OCI-LY3 (cell line): ENCODE results near the gene PCDHGA12.
"Not testable (repeated sequence)": the region's sequence is repeated elsewhere in the genome, so short reads cannot be mapped to it uniquely, and the experiment has no call there.

Source experiments
- H2AFZ ChIP-seq: fragments of 200-600, 300-600 bp; shearing (Covaris generic); 2 replicates; pipeline ENCODE4 v1.6.0; 2014; ENCODE audit warnings: antibody characterized with exemption, low read depth, low read length
- H3K27ac ChIP-seq: fragments of 200-600, 300-600 bp; sonication (generic); 2 replicates; pipeline ENCODE4 v1.5.1; 2014; ENCODE audit warnings: mild to moderate bottlenecking, low read length, moderate library complexity, mixed read lengths
- H3K27me3 ChIP-seq: fragments of 200-600, 300-600 bp; sonication (generic); 2 replicates; pipeline ENCODE4 v1.6.1; 2014; ENCODE audit warnings: low read depth, low read length, mixed read lengths
- H3K36me3 ChIP-seq: fragments of 200-600, 300-600 bp; sonication (generic); replicated peaks from 2 replicates; pipeline ENCODE3; 2014; ENCODE audit warnings: low read depth, low read length, mixed read lengths
- H3K4me1 ChIP-seq: fragments of 300-600, 200-600 bp; sonication (generic); 2 replicates; pipeline ENCODE4 v1.6.1; 2014; ENCODE audit warnings: low read length, mixed read lengths
- H3K4me2 ChIP-seq: fragments of 200-600, 300-600 bp; sonication (generic); 2 replicates; pipeline ENCODE4 v1.6.1; 2014; ENCODE audit warnings: low read length, mixed read lengths
- H3K4me3 ChIP-seq: fragments of 300-600, 200-600 bp; sonication (generic); 2 replicates; pipeline ENCODE4 v1.5.1; 2014; ENCODE audit warnings: antibody characterized with exemption, mild to moderate bottlenecking, low read length, moderate library complexity
- H3K79me2 ChIP-seq: fragments of 300-600, 200-600 bp; shearing (Covaris generic); 2 replicates; pipeline ENCODE4 v1.6.1; 2014; ENCODE audit warnings: mild to moderate bottlenecking, low read length, mixed read lengths
- H3K9ac ChIP-seq: fragments of 300-600, 200-600 bp; shearing (Covaris generic); 2 replicates; pipeline ENCODE4 v1.6.0; 2014; ENCODE audit warnings: mild to moderate bottlenecking, low read length, moderate library complexity
- H3K9me3 ChIP-seq: fragments of 200-600, 300-600 bp; shearing (Covaris generic); 2 replicates; pipeline ENCODE4 v1.6.1; 2014; ENCODE audit warnings: low read length, mixed read lengths; ENCODE audit not compliant: insufficient read depth
- H4K20me1 ChIP-seq: fragments of 200-600, 300-600 bp; sonication (generic); 2 replicates; pipeline ENCODE4 v1.6.1; 2016; ENCODE audit warnings: low read length, mixed read lengths; ENCODE audit not compliant: insufficient read depth
- EZH2phosphoT487 ChIP-seq: fragments of 200-600 bp; shearing (Covaris generic); IDR thresholded peaks from 2 replicates; pipeline ENCODE4 v1.6.1; 2018; ENCODE audit warnings: antibody characterized with exemption, mixed run types, low read depth
- TF ChIP-seq, protein P1 (sequence below): fragments of 200-600, 300-600 bp; sonication (generic); IDR thresholded peaks from 2 replicates; pipeline ENCODE4 v1.5.1; 2014; ENCODE audit warnings: antibody characterized with exemption, low read length, low read depth

Gene PCDHGA12

DNA sequence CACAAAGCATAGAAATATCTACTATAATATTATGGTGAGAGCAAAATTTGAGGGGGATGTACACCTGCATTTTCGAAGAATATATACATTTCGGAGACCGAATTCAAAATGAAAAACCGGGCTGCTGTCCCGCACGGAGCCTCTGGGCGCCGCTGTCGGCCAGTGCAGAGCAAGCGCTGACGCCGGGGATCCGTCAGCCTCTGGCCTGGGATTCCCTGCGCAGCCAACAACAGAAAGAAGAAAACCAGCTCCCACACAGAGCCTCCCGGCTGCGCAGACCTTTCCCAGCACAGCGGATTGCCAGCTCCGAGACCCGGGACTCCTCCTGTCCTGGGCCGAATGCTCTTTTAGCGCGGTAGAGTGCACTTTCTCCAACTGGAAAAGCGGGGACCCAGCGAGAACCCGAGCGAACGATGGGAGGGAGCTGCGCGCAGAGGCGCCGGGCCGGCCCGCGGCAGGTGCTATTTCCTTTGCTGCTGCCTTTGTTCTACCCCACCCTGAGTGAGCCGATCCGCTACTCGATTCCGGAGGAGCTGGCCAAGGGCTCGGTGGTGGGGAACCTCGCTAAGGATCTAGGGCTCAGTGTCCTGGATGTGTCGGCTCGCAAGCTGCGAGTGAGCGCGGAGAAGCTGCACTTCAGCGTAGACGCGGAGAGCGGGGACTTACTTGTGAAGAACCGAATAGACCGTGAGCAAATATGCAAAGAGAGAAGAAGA, 22.4 kb upstream of the PCDHGA12 start, which contains the start of gene PCDHGB6:
TSS of gene PCDHGB6 (plus strand) at position 232 of the 716 bp plus-strand sequence. CDS start at position 414, 182 bp downstream.
- not testable (repeated sequence) for H3K9ac ChIP-seq, H3K36me3 ChIP-seq, H4K20me1 ChIP-seq, H3K4me2 ChIP-seq, H3K27me3 ChIP-seq, H3K4me3 ChIP-seq, H2AFZ ChIP-seq, H3K9me3 ChIP-seq, H3K27ac ChIP-seq, H3K4me1 ChIP-seq, H3K79me2 ChIP-seq
- TF ChIP-seq, protein P1, sequence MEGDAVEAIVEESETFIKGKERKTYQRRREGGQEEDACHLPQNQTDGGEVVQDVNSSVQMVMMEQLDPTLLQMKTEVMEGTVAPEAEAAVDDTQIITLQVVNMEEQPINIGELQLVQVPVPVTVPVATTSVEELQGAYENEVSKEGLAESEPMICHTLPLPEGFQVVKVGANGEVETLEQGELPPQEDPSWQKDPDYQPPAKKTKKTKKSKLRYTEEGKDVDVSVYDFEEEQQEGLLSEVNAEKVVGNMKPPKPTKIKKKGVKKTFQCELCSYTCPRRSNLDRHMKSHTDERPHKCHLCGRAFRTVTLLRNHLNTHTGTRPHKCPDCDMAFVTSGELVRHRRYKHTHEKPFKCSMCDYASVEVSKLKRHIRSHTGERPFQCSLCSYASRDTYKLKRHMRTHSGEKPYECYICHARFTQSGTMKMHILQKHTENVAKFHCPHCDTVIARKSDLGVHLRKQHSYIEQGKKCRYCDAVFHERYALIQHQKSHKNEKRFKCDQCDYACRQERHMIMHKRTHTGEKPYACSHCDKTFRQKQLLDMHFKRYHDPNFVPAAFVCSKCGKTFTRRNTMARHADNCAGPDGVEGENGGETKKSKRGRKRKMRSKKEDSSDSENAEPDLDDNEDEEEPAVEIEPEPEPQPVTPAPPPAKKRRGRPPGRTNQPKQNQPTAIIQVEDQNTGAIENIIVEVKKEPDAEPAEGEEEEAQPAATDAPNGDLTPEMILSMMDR = peak; percentile 24; the same call in 1 of the 2 replicates

DNA sequence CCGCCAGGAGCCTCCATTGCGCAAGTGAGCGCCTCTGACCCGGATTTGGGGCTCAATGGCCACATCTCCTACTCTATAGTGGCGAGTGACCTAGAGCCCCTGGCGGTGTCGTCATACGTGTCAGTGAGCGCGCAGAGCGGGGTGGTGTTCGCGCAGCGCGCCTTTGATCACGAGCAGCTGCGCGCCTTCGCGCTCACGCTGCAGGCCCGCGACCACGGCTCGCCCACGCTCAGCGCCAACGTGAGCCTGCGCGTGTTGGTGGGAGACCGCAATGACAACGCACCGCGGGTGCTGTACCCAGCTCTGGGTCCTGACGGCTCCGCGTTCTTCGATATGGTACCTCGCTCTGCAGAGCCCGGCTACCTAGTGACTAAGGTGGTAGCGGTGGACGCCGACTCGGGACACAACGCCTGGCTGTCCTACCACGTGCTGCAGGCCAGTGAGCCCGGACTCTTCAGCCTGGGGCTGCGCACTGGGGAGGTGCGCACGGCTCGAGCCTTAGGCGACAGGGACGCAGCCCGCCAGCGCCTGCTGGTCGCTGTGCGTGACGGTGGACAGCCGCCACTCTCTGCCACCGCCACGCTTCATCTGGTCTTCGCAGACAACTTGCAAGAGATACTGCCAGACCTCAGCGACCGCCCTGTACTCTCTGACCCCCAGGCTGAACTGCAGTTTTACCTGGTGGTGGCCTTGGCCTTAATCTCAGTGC, 20.6 kb upstream of the PCDHGA12 start:
- Histone ChIP-seq H3K9me3 (no peaks in the 10 kb centered on the region), H3K27ac (no peak overlapping the region), H3K4me3 (no peak overlapping the region), H4K20me1 (no peaks in the 10 kb centered on the region), H2AFZ (no peak overlapping the region), H3K4me2 (no peak overlapping the region), H3K27me3 (no peaks in the 10 kb centered on the region), H3K9ac (no peak overlapping the region), H3K36me3 (no peaks in the 10 kb centered on the region), H3K4me1 (no peaks in the 10 kb centered on the region), H3K79me2 (no peaks in the 10 kb centered on the region)
- TF ChIP-seq, protein P1 = no peak
- TF ChIP-seq EZH2phosphoT487 = no peak

DNA sequence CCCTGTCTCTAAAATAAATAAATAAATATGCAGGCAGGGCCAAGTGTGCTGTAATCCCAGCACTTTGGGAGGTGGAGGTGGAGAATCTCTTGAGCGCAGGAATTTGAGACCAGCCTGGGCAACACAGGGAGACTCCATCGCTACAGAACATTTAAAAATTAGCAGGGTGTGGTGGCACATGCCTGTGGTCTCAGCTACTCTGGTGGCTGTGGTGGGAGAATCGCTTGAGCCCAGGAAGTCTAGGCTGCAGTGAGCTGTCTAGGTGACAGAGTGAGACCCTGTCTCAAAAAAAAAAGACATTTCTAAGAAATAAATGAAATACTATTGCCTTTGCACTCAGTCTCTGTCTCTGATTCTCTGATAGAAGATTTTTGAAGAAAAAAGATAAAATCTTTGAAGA, 18.7 kb upstream of the PCDHGA12 start:
- Histone ChIP-seq H4K20me1 (no peaks in the 10 kb centered on the region), H3K4me2 (no peak overlapping the region), H3K9me3 (no peaks in the 10 kb centered on the region), H3K79me2 (no peaks in the 10 kb centered on the region), H3K9ac (no peak overlapping the region), H3K36me3 (no peaks in the 10 kb centered on the region), H2AFZ (no peak overlapping the region), H3K4me3 (no peak overlapping the region), H3K27ac (no peak overlapping the region), H3K4me1 (no peaks in the 10 kb centered on the region), H3K27me3 (no peaks in the 10 kb centered on the region)
- TF ChIP-seq, protein P1 = no peak
- TF ChIP-seq EZH2phosphoT487 = no peak

- H3K4me3 ChIP-seq = peak within 1 kb of the TSS; percentile 89
- H3K4me1 ChIP-seq = no peaks in the 10 kb centered on the region
- peak within 1 kb of the TSS; percentile 83 for H3K4me2 ChIP-seq
- H3K9ac ChIP-seq = peak within 1 kb of the TSS; percentile 59
- H2AFZ ChIP-seq = peak within 1 kb of the TSS; percentile 97
- no peaks in the 10 kb centered on the region for H4K20me1 ChIP-seq
- TF ChIP-seq, protein P1 = peak; percentile 66
- no peak for TF ChIP-seq EZH2phosphoT487
- no peaks in the 10 kb centered on the region for H3K36me3 ChIP-seq
- H3K27ac ChIP-seq = no peak within 1 kb of the TSS
- H3K79me2 ChIP-seq = no peaks in the 10 kb centered on the region
- no peaks in the 10 kb centered on the region for H3K27me3 ChIP-seq
- H3K9me3 ChIP-seq = no peaks in the 10 kb centered on the region
Observed at GRCh38 chr5:141412854-141413539, 17.3 kb upstream of the PCDHGA12 start, which contains the start of gene PCDHGA10. TSS of gene PCDHGA10 (plus strand) at chr5:141412987. CDS start at chr5:141413176, 189 bp downstream.
